Right renal cortex interstitium (tissue), 3 donors: ENCODE data around the gene KRT77. TPM values are rescaled to one million over a fixed set of nuclear protein-coding genes. Genes with fewer than 3 reads are reported as not detected.

Experiments
- DNase-seq, 3 donors: peaks; one replicate each; pipeline ENCODE4 v3.0.0-alpha.2; 2013; ENCODE audit warnings: low read depth in 3 of 3, low spot score in 2 of 3
- polyA plus RNA-seq, 3 donors: library from polyadenylated mRNA; unstranded; fragments of 120-200 nt; gene quantifications; one replicate each; pipeline ENCODE4 v1.2.1, GENCODE V29; 2013; ENCODE audit not compliant: insufficient read length in 3 of 3

Gene KRT77
- polyA plus RNA-seq, 3 donors, result not detected

- no peak for DNase-seq
These were observed 9.2 kb downstream of the KRT77 start for GRCh38 chr12:52694151-52694550.

GRCh38 chr12:52693261-52693660 is 10.1 kb downstream of the KRT77 start:
- DNase-seq, result no peak

DNA sequence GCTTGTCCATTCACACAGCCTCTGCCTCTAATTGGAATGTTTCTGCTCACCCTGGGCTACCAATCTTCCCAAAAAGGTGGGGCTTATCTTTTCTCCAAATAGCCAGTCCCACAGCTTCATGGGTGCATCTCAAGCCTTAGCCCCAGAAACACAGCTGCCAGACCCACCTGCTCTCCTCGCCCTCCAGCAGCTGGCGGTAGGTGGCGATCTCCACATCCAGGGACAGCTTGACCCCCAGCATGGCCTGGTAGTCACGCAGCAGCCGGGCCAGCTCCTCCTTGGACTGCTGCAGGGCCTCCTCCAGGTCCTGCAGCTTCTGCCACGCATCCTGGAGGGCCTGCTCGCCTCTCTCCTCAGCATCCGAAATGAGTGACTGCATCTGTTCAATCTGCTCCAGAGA is 11.1 kb downstream of the KRT77 start:
- no peak for DNase-seq

DNA sequence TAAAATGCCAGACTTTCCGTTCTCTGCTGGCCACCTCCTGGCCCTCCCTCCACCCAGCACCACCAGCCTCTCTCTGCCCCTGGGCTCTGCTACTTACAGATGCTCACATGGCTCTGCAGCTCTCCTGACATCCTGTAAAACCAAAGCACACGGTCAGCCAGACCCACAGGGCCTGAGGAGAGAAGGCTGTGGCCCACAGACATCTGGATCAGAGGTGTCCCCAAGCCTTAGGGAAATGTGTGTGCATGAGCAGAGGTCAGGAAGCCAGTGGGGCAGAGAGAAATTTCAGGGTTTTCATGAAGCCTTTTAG is 11.5 kb downstream of the KRT77 start:
- no peak for DNase-seq

GRCh38 chr12:52691076-52691840 is 12.1 kb downstream of the KRT77 start:
- no peak for DNase-seq

DNA sequence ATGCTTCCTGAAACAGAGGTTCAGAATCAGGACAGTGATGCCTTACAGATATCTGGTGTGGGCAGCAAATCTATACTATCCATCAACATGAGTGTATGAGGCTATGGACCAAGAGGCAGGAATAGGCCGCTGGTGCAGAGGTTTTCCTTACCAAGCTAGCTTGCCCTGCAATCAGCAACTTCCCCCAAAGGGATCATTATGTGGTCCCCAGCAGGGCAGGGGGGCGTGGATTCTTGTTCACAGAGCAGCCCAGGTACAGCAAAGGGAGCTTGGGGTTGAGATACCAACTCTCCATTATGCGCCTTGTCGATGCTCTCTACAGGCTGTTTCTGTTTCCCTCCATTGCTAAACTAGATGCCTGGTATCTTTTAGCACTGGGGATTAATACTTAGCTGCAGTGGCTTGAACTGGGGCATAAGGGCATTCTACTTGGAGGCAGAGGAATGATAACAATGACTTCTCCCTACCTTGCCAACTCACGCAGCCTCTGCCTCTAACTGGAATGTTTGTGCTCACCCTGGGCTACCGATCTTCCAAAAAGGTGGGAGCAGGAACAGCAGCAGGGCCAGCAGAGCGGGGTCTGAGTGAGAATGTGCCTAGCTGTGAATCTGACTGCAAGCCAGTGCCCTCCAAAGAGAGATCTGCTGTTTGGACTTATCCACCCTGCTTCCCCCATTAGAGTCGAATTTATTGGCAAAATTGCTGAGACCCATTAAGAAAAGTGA is 12.8 kb downstream of the KRT77 start:
- no peak for DNase-seq

- no peak for DNase-seq
These were observed 13.4 kb downstream of the KRT77 start for GRCh38 chr12:52689936-52690335.

DNA sequence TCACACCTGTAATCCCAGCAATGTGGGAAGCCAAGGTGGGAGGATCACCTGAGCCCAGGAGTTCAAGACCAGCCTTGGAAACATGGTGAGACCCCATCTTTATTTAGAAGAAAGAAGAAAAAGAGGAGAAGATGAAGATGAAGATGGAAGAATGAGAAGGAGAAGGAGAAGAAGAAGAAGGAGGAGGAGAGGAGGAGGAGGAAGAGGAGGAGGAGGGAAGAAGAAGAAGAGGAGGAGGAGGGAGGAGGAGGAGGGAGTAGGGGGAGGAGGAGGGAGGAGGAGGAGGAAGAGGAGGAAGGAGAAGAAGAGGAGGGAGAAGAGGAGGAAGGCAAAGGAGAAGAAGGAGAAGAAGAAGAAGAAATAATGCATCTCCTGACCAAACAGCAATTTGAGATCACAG is 14.1 kb downstream of the KRT77 start:
- no peak for DNase-seq

- DNase-seq, result no peak
These were observed 14.8 kb downstream of the KRT77 start for GRCh38 chr12:52688481-52688880.

GRCh38 chr12:52687497-52688385 is 15.6 kb downstream of the KRT77 start:
- no peak for DNase-seq

- DNase-seq, result no peak
These were observed 16.4 kb downstream of the KRT77 start for GRCh38 chr12:52686756-52687487.

GRCh38 chr12:52686063-52686462 is 17.3 kb downstream of the KRT77 start:
- no peak for DNase-seq

DNA sequence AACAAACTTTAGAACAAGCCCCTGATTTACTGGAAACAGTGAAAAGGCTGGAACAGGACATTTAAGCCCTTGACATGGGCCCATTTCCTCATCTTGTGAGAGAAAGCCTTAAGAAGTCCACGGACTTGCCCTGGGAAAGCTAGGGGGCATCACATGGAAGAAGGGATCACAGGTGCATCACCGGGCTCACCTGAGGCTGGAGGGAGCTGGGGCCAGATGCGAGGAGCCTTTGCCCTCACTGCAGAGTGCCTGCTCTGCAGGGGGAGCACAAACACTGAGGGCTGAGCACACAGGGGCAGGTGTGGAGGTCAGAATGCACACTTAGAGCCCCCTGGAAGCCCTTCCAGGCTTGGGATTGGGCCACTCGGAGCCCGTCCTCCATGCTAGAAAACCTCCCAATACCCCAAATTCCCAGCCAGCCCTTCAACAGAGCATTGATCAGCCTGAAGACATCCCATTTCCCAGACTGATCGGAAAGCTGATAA is 17.9 kb downstream of the KRT77 start:
- no peak for DNase-seq

DNA sequence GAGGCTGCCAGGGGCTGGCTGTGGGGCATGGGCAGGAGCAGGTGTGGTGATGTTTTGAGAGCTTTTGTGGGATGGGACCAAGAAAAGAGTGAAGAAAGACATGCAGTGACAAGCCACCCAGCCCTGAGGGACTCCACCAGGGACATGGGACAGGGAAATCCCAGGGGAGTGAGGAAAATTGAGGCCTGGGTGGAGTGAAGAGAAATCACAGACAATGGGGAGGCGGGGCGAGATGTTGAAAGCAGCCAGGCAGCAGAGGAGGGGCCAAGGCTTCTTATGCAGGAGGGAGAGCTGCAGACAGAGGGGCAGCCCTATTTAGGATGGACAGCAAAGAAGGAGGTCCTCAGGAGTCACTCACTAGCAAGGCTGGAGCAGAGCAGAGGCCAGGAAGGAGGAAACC is 18.9 kb downstream of the KRT77 start:
- DNase-seq, result no peak

- DNase-seq, result no peak
These were observed 19.6 kb downstream of the KRT77 start for GRCh38 chr12:52683575-52684300.

DNA sequence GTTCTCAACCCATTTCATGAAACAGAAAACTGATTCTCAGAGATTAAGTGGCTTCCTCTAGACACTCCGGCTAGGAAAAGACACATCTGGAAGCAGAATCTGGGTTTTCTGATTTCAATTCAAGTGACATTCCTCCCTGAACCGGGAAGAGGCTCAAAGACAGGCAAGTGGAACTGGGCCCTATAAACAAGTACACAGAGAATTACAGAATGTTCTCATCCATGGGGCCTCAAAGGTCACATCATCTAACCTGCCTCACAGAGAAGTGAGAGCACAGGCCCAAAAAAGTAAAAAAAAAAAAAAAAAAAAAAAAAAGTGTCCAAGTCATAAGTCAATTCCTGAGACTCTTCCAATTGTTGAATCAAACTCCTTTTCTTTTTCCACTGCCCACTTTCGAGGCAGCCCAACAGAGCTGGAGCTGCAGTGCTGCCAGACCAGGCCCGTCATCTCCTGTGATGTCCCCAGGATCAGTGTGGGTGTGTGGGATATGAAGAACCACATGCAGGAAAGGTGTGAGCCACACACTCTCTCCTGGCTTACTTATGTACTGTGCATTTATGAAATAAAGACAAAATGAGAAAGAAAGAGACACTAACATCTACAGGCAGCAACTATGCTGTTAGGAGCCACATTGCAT is 20.3 kb downstream of the KRT77 start:
- DNase-seq, result no peak

DNA sequence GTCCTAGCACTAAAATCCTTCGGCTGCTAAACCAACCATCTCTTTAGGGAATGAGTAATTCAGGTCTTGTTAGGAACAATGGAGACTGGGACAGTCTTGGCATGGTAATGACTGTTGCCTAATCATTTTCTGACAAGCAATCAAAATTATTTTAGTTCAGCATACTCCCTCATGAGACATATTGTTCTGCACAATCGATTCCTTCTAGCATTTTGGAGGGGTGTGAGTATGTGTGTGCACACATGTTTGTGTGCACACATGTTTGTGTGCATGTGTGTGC is 21.0 kb downstream of the KRT77 start:
- DNase-seq, result no peak

DNA sequence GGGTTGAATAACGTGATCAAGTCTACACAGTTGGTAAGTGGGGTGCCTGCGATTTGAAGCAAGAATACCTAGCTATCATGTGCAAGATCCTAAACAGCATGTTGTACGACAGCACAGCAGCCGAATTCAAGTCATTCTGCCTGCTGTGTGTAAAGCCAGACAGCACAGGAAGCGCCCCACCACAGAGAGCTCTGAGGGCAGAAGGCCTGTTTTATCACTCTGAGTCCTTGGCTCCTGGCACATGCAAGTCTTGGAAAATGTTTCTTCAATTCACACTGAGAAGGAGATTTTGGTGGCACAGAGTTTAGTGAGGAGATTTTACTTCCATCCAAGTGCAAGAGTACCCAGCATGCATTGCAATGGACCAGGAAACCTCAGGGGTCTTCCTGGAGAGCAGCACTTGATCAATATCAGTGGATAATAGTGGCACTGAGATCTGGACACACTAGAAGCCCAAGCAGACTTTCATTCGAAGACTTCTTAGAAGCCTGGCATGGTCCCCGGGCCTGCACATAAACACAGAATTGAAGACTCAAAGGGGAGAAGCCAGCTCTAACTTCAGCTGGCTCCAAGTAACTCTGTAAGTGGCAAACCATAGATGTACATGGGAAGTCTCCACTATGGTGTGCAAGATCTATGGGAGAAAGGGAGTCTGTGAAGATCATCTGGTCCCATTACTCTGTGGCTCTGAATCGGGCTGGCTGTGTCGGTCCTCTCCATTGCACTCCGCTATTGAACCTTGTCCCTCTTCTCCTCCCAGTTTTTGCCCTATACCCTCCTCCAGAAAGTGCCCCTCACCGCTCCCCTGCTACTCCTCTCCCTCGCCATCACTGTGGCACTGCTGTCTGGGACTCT is 21.6 kb downstream of the KRT77 start:
- no peak for DNase-seq

DNA sequence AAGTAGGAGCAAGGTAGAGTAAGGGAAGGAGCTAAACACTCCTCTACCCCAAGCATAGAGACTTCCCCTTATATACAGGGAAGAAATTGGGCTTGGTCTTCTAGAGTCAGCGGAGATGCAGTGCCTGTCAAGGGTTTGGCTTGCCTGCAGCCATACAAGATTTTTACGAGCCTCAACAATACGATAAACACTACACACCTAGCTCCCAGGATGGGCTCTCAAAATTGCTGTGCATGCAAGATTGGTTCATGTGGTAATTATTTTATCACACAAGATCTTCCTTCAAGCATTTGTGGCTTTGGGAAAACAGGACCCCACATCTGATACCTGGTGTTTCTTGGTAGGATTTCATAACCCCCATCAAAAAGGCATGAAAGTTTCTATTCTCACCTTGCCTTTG is 23.0 kb downstream of the KRT77 start, which contains the start of gene KRT1:
Gene KRT1 (minus strand): TSS at position 45 of the 400 bp plus-strand sequence. CDS start 59 bp downstream, outside the sequence.
- no peak for DNase-seq
